Stomach (tissue), 4 donors: Measurements from ENCODE around the gene ZNF789.

ENCODE experiments used
- CTCF ChIP-seq, 7 experiments: fragments of 450-650 bp in 4 of 7; fragments of 200-600 bp in 3 of 7; sonication (generic) in 3 of 7; IDR thresholded peaks; one replicate each; pipeline ENCODE4 v1.5.1; 2016 to 2019; ENCODE audit warnings: antibody characterized with exemption in 7 of 7, control low read depth in 2 of 7, mild to moderate bottlenecking in 1 of 7
- EP300 ChIP-seq: sonication (generic); formaldehyde crosslinking; IDR thresholded peaks from one replicate; pipeline ENCODE4 v1.6.1; 2017; ENCODE audit warnings: antibody characterized with exemption
- POLR2A ChIP-seq, 4 donors: fragments of 450-650 bp; IDR thresholded peaks; one replicate each; pipeline ENCODE4 v1.6.1; 2016; ENCODE audit warnings: antibody characterized with exemption in 4 of 4, control low read depth in 2 of 4, mild to moderate bottlenecking in 1 of 4, moderate library complexity in 1 of 4

GRCh38 chr7:99476107-99476506, 3.4 kb downstream of the ZNF789 start:
- TF ChIP-seq CTCF (IDR thresholded peaks at IDR 0.05), result no peak
- TF ChIP-seq POLR2A (IDR thresholded peaks at IDR 0.05), result no peak
- TF ChIP-seq EP300, result no peak
